ENCODE measurements around the gene RPL19. TPM values are rescaled to one million over a fixed set of nuclear protein-coding genes. Genes with fewer than 3 reads are reported as not detected.

RPL19 gene
- total and polyA plus RNA-seq, 4 donors, result 475 to 999 (median 749) TPM

DNA sequence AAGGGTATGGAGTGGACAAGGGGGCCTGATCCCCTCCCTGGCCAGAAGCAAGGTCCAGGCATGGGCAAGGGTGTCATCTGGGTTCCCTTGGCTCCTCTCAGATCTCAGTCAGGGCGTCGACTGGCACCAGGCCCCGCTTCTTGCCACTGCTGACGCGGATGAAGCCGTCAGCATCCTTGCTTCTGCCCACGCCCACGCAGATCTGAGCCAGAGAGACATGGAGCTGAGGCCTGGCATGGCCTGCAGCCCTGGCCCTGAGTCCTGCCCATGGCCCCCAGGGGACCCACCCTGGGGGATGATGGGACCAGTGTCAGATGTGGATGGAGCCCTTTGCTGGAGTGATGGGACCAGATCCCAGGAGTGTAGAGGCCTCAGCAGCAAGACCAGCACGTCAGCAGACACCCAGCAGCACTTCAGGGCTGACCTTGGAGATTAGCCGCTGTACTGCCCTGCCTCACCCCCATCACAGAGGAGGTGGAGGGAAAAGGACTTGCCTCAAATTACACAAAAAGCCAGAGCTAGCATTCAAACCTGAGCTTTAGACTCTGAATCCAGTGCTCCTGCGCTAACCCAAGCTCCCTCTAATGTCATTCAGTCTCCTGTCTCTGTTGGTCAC lies 12.2 kb downstream of the RPL19 start:
- 89% methylated on average over 11 of the region's 11 CpGs for WGBS
- H3K9ac ChIP-seq (ENCODE audit: low read depth in 1 of 2, low read length in 2 of 2), result no peak overlapping the region
- H3K4me3 ChIP-seq (ENCODE audit: low read depth in 1 of 3, low read length in 3 of 3), result no peak overlapping the region
- H3K4me1 ChIP-seq (ENCODE audit: control insufficient read depth in 4 of 4, insufficient read depth in 4 of 4, low read length in 3 of 4), result peaks cover 0 to 5% (median 1%) of the 10 kb centered on the region in 4 donors
- H3K27ac ChIP-seq (ENCODE audit: low read depth in 1 of 2, low read length in 2 of 2), result no peak overlapping the region
- H3K27me3 ChIP-seq (ENCODE audit: control insufficient read depth in 4 of 4, insufficient read depth in 4 of 4, low read length in 3 of 4), result peaks cover 0 to 2% (median 0%) of the 10 kb centered on the region in 4 donors
- DNase-seq (ENCODE audit: low spot score), result no peak
- no peaks in the 10 kb centered on the region for H3K9me3 ChIP-seq (ENCODE audit: control insufficient read depth in 4 of 4, low read length in 3 of 4)
- no peaks in the 10 kb centered on the region for H3K36me3 ChIP-seq (ENCODE audit: control insufficient read depth in 4 of 4, insufficient read depth in 3 of 4, low read depth in 1 of 4, low read length in 3 of 4)
- TF ChIP-seq RXRA (IDR thresholded peaks at IDR 0.05) (no peak), RAD21 (IDR thresholded peaks at IDR 0.05) (no peak), TAF1 (conservative IDR thresholded peaks at IDR 0.05) (no peak), EGR1 (IDR thresholded peaks at IDR 0.05; ENCODE audit: low read depth in 2 of 2) (no peak), FOXA1 (IDR thresholded peaks at IDR 0.05) (no peak), GABPA (IDR thresholded peaks at IDR 0.05 in 1 of 2, conservative IDR thresholded peaks at IDR 0.05 in 1 of 2) (no peak), FOXA2 (IDR thresholded peaks at IDR 0.05) (no peak), NR2F2 (IDR thresholded peaks at IDR 0.05) (no peak), HNF4A (conservative IDR thresholded peaks at IDR 0.05) (no peak), HNF4G (IDR thresholded peaks at IDR 0.05) (no peak)
- TF ChIP-seq, protein P1, sequence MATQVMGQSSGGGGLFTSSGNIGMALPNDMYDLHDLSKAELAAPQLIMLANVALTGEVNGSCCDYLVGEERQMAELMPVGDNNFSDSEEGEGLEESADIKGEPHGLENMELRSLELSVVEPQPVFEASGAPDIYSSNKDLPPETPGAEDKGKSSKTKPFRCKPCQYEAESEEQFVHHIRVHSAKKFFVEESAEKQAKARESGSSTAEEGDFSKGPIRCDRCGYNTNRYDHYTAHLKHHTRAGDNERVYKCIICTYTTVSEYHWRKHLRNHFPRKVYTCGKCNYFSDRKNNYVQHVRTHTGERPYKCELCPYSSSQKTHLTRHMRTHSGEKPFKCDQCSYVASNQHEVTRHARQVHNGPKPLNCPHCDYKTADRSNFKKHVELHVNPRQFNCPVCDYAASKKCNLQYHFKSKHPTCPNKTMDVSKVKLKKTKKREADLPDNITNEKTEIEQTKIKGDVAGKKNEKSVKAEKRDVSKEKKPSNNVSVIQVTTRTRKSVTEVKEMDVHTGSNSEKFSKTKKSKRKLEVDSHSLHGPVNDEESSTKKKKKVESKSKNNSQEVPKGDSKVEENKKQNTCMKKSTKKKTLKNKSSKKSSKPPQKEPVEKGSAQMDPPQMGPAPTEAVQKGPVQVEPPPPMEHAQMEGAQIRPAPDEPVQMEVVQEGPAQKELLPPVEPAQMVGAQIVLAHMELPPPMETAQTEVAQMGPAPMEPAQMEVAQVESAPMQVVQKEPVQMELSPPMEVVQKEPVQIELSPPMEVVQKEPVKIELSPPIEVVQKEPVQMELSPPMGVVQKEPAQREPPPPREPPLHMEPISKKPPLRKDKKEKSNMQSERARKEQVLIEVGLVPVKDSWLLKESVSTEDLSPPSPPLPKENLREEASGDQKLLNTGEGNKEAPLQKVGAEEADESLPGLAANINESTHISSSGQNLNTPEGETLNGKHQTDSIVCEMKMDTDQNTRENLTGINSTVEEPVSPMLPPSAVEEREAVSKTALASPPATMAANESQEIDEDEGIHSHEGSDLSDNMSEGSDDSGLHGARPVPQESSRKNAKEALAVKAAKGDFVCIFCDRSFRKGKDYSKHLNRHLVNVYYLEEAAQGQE (IDR thresholded peaks at IDR 0.05), result no peak
- TF ChIP-seq, protein P2, sequence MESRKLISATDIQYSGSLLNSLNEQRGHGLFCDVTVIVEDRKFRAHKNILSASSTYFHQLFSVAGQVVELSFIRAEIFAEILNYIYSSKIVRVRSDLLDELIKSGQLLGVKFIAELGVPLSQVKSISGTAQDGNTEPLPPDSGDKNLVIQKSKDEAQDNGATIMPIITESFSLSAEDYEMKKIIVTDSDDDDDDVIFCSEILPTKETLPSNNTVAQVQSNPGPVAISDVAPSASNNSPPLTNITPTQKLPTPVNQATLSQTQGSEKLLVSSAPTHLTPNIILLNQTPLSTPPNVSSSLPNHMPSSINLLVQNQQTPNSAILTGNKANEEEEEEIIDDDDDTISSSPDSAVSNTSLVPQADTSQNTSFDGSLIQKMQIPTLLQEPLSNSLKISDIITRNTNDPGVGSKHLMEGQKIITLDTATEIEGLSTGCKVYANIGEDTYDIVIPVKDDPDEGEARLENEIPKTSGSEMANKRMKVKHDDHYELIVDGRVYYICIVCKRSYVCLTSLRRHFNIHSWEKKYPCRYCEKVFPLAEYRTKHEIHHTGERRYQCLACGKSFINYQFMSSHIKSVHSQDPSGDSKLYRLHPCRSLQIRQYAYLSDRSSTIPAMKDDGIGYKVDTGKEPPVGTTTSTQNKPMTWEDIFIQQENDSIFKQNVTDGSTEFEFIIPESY (IDR thresholded peaks at IDR 0.05), result no peak
- TF ChIP-seq, protein P3, sequence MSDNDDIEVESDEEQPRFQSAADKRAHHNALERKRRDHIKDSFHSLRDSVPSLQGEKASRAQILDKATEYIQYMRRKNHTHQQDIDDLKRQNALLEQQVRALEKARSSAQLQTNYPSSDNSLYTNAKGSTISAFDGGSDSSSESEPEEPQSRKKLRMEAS (IDR thresholded peaks at IDR 0.05), result no peak
- TF ChIP-seq, protein P4, sequence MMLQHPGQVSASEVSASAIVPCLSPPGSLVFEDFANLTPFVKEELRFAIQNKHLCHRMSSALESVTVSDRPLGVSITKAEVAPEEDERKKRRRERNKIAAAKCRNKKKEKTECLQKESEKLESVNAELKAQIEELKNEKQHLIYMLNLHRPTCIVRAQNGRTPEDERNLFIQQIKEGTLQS (IDR thresholded peaks at IDR 0.05), result no peak

DNA sequence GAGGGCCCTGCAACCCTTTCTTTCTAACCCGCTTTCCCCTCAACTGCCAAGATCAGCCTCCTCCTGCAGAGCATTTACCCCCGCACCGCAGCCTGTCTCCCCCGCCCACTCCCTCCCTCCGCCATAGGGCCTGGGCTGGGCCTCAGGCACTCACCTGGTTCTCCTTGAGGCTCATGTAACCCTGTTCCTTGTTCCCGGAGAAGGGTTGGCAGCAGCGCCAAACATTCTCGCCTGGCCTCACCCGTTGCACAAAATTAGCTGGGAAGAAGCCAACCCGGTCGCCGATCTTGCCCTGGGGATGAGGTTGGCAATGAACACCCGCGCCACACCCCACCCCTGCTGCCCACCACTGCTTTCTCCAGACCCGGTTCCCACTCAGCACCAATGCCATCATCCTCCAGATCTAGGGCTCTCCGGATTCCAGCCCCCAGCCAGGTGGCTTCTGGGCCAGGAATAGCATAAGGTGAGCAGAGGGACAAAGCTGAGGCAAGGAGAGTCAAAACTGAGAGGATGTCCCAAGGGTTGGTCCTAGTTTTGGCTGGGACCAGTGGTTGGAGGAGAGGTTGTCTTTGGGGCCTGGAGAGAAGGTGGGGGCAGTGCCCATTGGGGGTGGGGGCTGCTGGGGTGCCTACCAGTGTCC lies 12.9 kb downstream of the RPL19 start:
- 62% methylated on average over 16 of the region's 16 CpGs for WGBS

More for the DNA sequence above, 12.9 kb downstream of the RPL19 start:
- Histone ChIP-seq H3K9ac (ENCODE audit: low read depth in 1 of 2, low read length in 2 of 2) (no peak overlapping the region), H3K4me1 (ENCODE audit: control insufficient read depth in 4 of 4, insufficient read depth in 4 of 4, low read length in 3 of 4) (peaks cover 0 to 5% (median 1%) of the 10 kb centered on the region in 4 donors), H3K4me3 (ENCODE audit: low read depth in 1 of 3, low read length in 3 of 3) (no peak overlapping the region), H3K27me3 (ENCODE audit: control insufficient read depth in 4 of 4, insufficient read depth in 4 of 4, low read length in 3 of 4) (peaks cover 0 to 2% (median 0%) of the 10 kb centered on the region in 4 donors), H3K36me3 (ENCODE audit: control insufficient read depth in 4 of 4, insufficient read depth in 3 of 4, low read depth in 1 of 4, low read length in 3 of 4) (no peaks in the 10 kb centered on the region), H3K27ac (ENCODE audit: low read depth in 1 of 2, low read length in 2 of 2) (no peak overlapping the region), H3K9me3 (ENCODE audit: control insufficient read depth in 4 of 4, low read length in 3 of 4) (no peaks in the 10 kb centered on the region)
- DNase-seq (ENCODE audit: low spot score), result no peak
- TF ChIP-seq RAD21 (IDR thresholded peaks at IDR 0.05) (no peak), HNF4A (conservative IDR thresholded peaks at IDR 0.05) (no peak)

Measured in liver (tissue), 9 donors.